Liver (tissue), 9 donors: ENCODE measurements around the gene SMU1. TPM values are rescaled to one million over a fixed set of nuclear protein-coding genes. Genes with fewer than 3 reads are reported as not detected.
"Not testable (repeated sequence)": the region's sequence is repeated elsewhere in the genome, so short reads cannot be mapped to it uniquely, and the experiment has no call there.

Experiments used
- DNase-seq: peaks from one replicate; pipeline ENCODE4 v3.0.0-alpha.2; 2017; ENCODE audit warnings: low spot score
- H3K27ac ChIP-seq, 2 donors: one replicate each; pipeline ENCODE4 v1.7.0; 2013; ENCODE audit warnings: inconsistent platforms in 2 of 2, low read length in 2 of 2, control low read depth in 1 of 2, low read depth in 1 of 2, mild to moderate bottlenecking in 1 of 2
- H3K27me3 ChIP-seq, 4 donors: one replicate each; pipeline versions ENCODE4 v1.6.1 to v1.7.0; 2013; ENCODE audit warnings: low read length in 3 of 4, inconsistent platforms in 1 of 4, mild to moderate bottlenecking in 1 of 4, moderate library complexity in 1 of 4; ENCODE audit not compliant: control insufficient read depth in 4 of 4, insufficient read depth in 4 of 4
- H3K36me3 ChIP-seq, 4 donors: one replicate each; pipeline versions ENCODE4 v1.6.1 to v1.7.0; 2013; ENCODE audit warnings: low read length in 3 of 4, mild to moderate bottlenecking in 3 of 4, low read depth in 1 of 4, moderate library complexity in 1 of 4; ENCODE audit not compliant: control insufficient read depth in 4 of 4, insufficient read depth in 3 of 4
- H3K4me1 ChIP-seq, 4 donors: one replicate each; pipeline versions ENCODE4 v1.6.1 to v1.7.0; 2013; ENCODE audit warnings: low read length in 3 of 4, mild to moderate bottlenecking in 3 of 4, moderate library complexity in 1 of 4; ENCODE audit not compliant: control insufficient read depth in 4 of 4, insufficient read depth in 4 of 4
- H3K4me3 ChIP-seq, 3 donors: one replicate each; pipeline versions ENCODE4 v1.6.1 to v1.7.0; 2013; ENCODE audit warnings: low read length in 3 of 3, control low read depth in 1 of 3, low read depth in 1 of 3, mild to moderate bottlenecking in 1 of 3
- H3K9ac ChIP-seq, 2 donors: one replicate each; pipeline ENCODE4 v1.7.0; 2013; ENCODE audit warnings: low read length in 2 of 2, mild to moderate bottlenecking in 2 of 2, moderate library complexity in 2 of 2, control low read depth in 1 of 2, low read depth in 1 of 2
- H3K9me3 ChIP-seq, 4 donors: one replicate each; pipeline versions ENCODE4 v1.6.1 to v1.7.0; 2013; ENCODE audit warnings: low read length in 3 of 4; ENCODE audit not compliant: control insufficient read depth in 4 of 4
- EGR1 ChIP-seq, 2 donors: IDR thresholded peaks; 2 replicates each; pipeline ENCODE4 v1.6.1; 2016 to 2018; ENCODE audit warnings: antibody characterized with exemption in 2 of 2, low read depth in 2 of 2
- FOXA1 ChIP-seq: IDR thresholded peaks from 2 replicates; pipeline ENCODE4 v1.6.1; 2016; ENCODE audit warnings: antibody characterized with exemption
- FOXA2 ChIP-seq: IDR thresholded peaks from 2 replicates; pipeline ENCODE4 v1.6.1; 2016; ENCODE audit warnings: antibody characterized with exemption
- GABPA ChIP-seq, 2 donors: IDR thresholded peaks in 1 of 2; conservative IDR thresholded peaks in 1 of 2; 2 replicates each; pipeline ENCODE4 v1.6.1; 2016; ENCODE audit warnings: antibody characterized with exemption in 2 of 2, mild to moderate bottlenecking in 1 of 2, moderate library complexity in 1 of 2
- HNF4A ChIP-seq, 2 donors: conservative IDR thresholded peaks; 2 replicates each; pipeline ENCODE4 v1.6.1; 2016; ENCODE audit warnings: antibody characterized with exemption in 2 of 2, mild to moderate bottlenecking in 2 of 2
- HNF4G ChIP-seq: IDR thresholded peaks from 2 replicates; pipeline ENCODE4 v1.6.1; 2016; ENCODE audit warnings: antibody characterized with exemption
- JUND ChIP-seq, 2 donors: IDR thresholded peaks; 2 replicates each; pipeline ENCODE4 v1.6.1; 2016; ENCODE audit warnings: antibody characterized with exemption in 2 of 2
- NR2F2 ChIP-seq: IDR thresholded peaks from 2 replicates; pipeline ENCODE4 v1.6.1; 2016; ENCODE audit warnings: antibody characterized with exemption
- REST ChIP-seq: IDR thresholded peaks from 2 replicates; pipeline ENCODE4 v1.6.1; 2016; ENCODE audit warnings: antibody characterized with exemption, mild to moderate bottlenecking
- RXRA ChIP-seq, 2 donors: IDR thresholded peaks; 2 replicates each; pipeline ENCODE4 v1.6.1; 2017 to 2018; ENCODE audit warnings: antibody characterized with exemption in 2 of 2, mild to moderate bottlenecking in 1 of 2
- SP1 ChIP-seq: IDR thresholded peaks from 2 replicates; pipeline ENCODE4 v1.6.1; 2018; ENCODE audit warnings: antibody characterized with exemption, mild to moderate bottlenecking
- TAF1 ChIP-seq: conservative IDR thresholded peaks from 2 replicates; pipeline ENCODE4 v1.6.1; 2016; ENCODE audit warnings: antibody characterized with exemption, mild to moderate bottlenecking
- YY1 ChIP-seq: IDR thresholded peaks from 2 replicates; pipeline ENCODE4 v1.6.1; 2016; ENCODE audit warnings: antibody characterized with exemption, mild to moderate bottlenecking
- WGBS: extraction: QIAGEN DNeasy Blood & Tissue Kit; methylation state at CpG from one replicate; pipeline ENCODE4 v1.1.7; 2013; 5-methylcytosine and 5-hydroxymethylcytosine counted together
- polyA plus RNA-seq, 2 donors: library from polyadenylated mRNA; stranded (reverse) in 1 of 2; unstranded in 1 of 2; fragments of 200-250 nt in 1 of 2; fragments of >200 nt in 1 of 2; fragmentation: Nextera tagmentation in 1 of 2; extraction: Ambion mirVana in 1 of 2; gene quantifications; one replicate each; pipeline versions ENCODE4 v1.2.1 to v1.2.3, GENCODE V29; 2013 to 2015
- total RNA-seq, 2 donors: library from RNA; depleted of rRNA; stranded (reverse); fragments of >200 nt; gene quantifications; one replicate each; pipeline ENCODE4 v1.2.3, GENCODE V29; 2014
- TF ChIP-seq, protein P1 (sequence below): IDR thresholded peaks from 2 replicates; pipeline ENCODE4 v1.6.1; 2016; ENCODE audit warnings: antibody characterized with exemption
- TF ChIP-seq, protein P2 (sequence below): IDR thresholded peaks from 2 replicates; pipeline ENCODE4 v1.6.1; 2016; ENCODE audit warnings: antibody characterized with exemption
- TF ChIP-seq, protein P3 (sequence below): fragments of 150-350 bp; IDR thresholded peaks from 2 replicates; pipeline ENCODE4 v1.5.1; 2017; ENCODE audit warnings: improper control_type of control experiment, low read depth, low read length; ENCODE audit not compliant: missing input control
- TF ChIP-seq, protein P4 (sequence below): IDR thresholded peaks from 2 replicates; pipeline ENCODE4 v1.6.1; 2016; ENCODE audit warnings: antibody characterized with exemption
- donor health status: healthy.
- donor health status: healthy.
- donor health status: healthy.
- donor health status: healthy.
- donor health status: healthy.

SMU1 gene
- total and polyA plus RNA-seq, 4 donors, result 5.3 to 14.2 (median 9.5) TPM

GRCh38 chr9:33092634-33093033 lies 16.2 kb upstream of the SMU1 start:
- Histone ChIP-seq H3K4me1 (no peaks in the 10 kb centered on the region), H3K36me3 (no peaks in the 10 kb centered on the region), H3K4me3 (no peak overlapping the region), H3K9ac (no peak overlapping the region), H3K27me3 (no peaks in the 10 kb centered on the region), H3K27ac (no peak overlapping the region), H3K9me3 (no peaks in the 10 kb centered on the region)
- TF ChIP-seq HNF4A (conservative IDR thresholded peaks at IDR 0.05) (no peak), YY1 (no peak), JUND (IDR thresholded peaks at IDR 0.05) (no peak), EGR1 (IDR thresholded peaks at IDR 0.05; ENCODE audit: low read depth in 2 of 2) (no peak), RXRA (IDR thresholded peaks at IDR 0.05) (no peak), SP1 (no peak), FOXA1 (no peak), REST (no peak), GABPA (IDR thresholded peaks at IDR 0.05 in 1 of 2, conservative IDR thresholded peaks at IDR 0.05 in 1 of 2) (no peak), FOXA2 (no peak), NR2F2 (no peak), HNF4G (no peak), TAF1 (no peak)
- TF ChIP-seq, protein P1, sequence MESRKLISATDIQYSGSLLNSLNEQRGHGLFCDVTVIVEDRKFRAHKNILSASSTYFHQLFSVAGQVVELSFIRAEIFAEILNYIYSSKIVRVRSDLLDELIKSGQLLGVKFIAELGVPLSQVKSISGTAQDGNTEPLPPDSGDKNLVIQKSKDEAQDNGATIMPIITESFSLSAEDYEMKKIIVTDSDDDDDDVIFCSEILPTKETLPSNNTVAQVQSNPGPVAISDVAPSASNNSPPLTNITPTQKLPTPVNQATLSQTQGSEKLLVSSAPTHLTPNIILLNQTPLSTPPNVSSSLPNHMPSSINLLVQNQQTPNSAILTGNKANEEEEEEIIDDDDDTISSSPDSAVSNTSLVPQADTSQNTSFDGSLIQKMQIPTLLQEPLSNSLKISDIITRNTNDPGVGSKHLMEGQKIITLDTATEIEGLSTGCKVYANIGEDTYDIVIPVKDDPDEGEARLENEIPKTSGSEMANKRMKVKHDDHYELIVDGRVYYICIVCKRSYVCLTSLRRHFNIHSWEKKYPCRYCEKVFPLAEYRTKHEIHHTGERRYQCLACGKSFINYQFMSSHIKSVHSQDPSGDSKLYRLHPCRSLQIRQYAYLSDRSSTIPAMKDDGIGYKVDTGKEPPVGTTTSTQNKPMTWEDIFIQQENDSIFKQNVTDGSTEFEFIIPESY, result no peak
- TF ChIP-seq, protein P2, sequence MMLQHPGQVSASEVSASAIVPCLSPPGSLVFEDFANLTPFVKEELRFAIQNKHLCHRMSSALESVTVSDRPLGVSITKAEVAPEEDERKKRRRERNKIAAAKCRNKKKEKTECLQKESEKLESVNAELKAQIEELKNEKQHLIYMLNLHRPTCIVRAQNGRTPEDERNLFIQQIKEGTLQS, result no peak
- TF ChIP-seq, protein P3, sequence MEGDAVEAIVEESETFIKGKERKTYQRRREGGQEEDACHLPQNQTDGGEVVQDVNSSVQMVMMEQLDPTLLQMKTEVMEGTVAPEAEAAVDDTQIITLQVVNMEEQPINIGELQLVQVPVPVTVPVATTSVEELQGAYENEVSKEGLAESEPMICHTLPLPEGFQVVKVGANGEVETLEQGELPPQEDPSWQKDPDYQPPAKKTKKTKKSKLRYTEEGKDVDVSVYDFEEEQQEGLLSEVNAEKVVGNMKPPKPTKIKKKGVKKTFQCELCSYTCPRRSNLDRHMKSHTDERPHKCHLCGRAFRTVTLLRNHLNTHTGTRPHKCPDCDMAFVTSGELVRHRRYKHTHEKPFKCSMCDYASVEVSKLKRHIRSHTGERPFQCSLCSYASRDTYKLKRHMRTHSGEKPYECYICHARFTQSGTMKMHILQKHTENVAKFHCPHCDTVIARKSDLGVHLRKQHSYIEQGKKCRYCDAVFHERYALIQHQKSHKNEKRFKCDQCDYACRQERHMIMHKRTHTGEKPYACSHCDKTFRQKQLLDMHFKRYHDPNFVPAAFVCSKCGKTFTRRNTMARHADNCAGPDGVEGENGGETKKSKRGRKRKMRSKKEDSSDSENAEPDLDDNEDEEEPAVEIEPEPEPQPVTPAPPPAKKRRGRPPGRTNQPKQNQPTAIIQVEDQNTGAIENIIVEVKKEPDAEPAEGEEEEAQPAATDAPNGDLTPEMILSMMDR, result no peak
- TF ChIP-seq, protein P4, sequence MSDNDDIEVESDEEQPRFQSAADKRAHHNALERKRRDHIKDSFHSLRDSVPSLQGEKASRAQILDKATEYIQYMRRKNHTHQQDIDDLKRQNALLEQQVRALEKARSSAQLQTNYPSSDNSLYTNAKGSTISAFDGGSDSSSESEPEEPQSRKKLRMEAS, result no peak
- 79% methylated on average over 5 of the region's 5 CpGs for WGBS
- DNase-seq, result no peak

DNA sequence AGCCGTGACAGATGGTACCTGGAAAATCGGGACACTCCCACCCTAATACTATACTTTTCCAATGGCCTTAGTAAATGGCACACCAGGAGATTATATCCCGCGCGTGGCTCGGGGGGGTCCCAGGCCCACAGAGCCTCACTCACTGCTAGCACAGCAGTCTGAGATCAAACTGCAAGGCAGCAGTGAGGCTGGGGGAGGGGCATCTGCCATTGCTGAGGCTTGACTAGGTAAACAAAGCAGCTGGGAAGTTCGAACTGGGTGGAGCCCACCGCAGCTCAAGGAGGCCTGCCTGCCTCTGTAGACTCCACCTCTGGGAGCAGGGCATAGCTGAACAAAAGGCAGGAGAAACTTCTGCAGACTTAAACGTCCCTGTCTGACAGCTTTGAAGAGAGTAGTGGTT lies 9.2 kb upstream of the SMU1 start:
- H3K4me3 ChIP-seq, H3K9me3 ChIP-seq, H3K9ac ChIP-seq, H3K36me3 ChIP-seq, DNase-seq, H3K27ac ChIP-seq, H3K27me3 ChIP-seq: not testable (repeated sequence)
- H3K4me1 ChIP-seq, result peaks cover 0 to 23% (median 18%) of the 10 kb centered on the region in 4 donors
- WGBS, result 88% methylated on average over 9 of the region's 9 CpGs
